WTC11 (cell line): ENCODE data around the gene RPS8. TPM values are rescaled to one million over a fixed set of nuclear protein-coding genes. Genes with fewer than 3 reads are reported as not detected.
A peak's percentile ranks its signal among the peaks of the same experiment; 100 is the strongest.

Experiments
- ATAC-seq: fragments of 200-7000 bp; cut with Tn5 transposase; 2 replicates; pipeline ENCODE4 v1.10.0; 2021; ENCODE audit warnings: mild to moderate bottlenecking, moderate library complexity
- CTCF ChIA-PET: fragments of 300-600 bp; sonication (Branson Sonifier 250); formaldehyde crosslinking; loops from one replicate; lab custom pipeline; 2021; ENCODE audit warnings: antibody characterized with exemption; lab: Charles Lee
- POLR2A ChIA-PET: fragments of 350-600 bp; sonication (Branson Sonifier 250); formaldehyde crosslinking; loops from one replicate; lab custom pipeline; 2021; ENCODE audit warnings: antibody characterized with exemption; lab: Charles Lee
- DNase-seq: peaks from one replicate; pipeline ENCODE4 v3.0.0; 2021; ENCODE audit warnings: low spot score
- H3K27ac Mint-ChIP-seq: 2 replicates; pipeline ENCODE4 v1.8.0; 2021; ENCODE audit warnings: mixed read lengths
- H3K27me3 Mint-ChIP-seq: 2 replicates; pipeline ENCODE4 v1.8.0; 2021; ENCODE audit warnings: low read depth, mild to moderate bottlenecking, moderate library complexity, mixed read lengths
- H3K36me3 Mint-ChIP-seq: 2 replicates; pipeline ENCODE4 v1.8.0; 2021; ENCODE audit warnings: mixed read lengths
- H3K4me1 Mint-ChIP-seq: 2 replicates; pipeline ENCODE4 v1.8.0; 2022; ENCODE audit warnings: mixed read lengths
- H3K4me3 Mint-ChIP-seq: 2 replicates; pipeline ENCODE4 v1.8.0; 2021; ENCODE audit warnings: mild to moderate bottlenecking, moderate library complexity, mixed read lengths
- H3K9me3 Mint-ChIP-seq: 2 replicates; pipeline ENCODE4 v1.8.0; 2021; ENCODE audit warnings: mixed read lengths
- HMGA2 ChIP-seq: fragments of 250-450 bp; sonication (Bioruptor Pico); IDR thresholded peaks from 2 replicates; pipeline ENCODE4 v1.4.0; 2021; ENCODE audit warnings: mild to moderate bottlenecking, moderate library complexity
- JAZF1 ChIP-seq: fragments of 250-450 bp; sonication (Bioruptor Pico); IDR thresholded peaks from 2 replicates; pipeline ENCODE4 v1.9.0; 2021; ENCODE audit warnings: moderate library complexity, mild to moderate bottlenecking, inconsistent platforms
- NFATC4 ChIP-seq: fragments of 250-450 bp; sonication (Bioruptor Pico); IDR thresholded peaks from 2 replicates; pipeline ENCODE4 v1.9.0; 2021; ENCODE audit warnings: mild to moderate bottlenecking
- RORB ChIP-seq: fragments of 250-450 bp; sonication (Bioruptor Pico); IDR thresholded peaks from 2 replicates; pipeline ENCODE4 v1.9.0; 2021; ENCODE audit warnings: mild to moderate bottlenecking
- SMAD4 ChIP-seq: sonication (generic); formaldehyde crosslinking; IDR thresholded peaks from 2 replicates; pipeline ENCODE4 v1.8.0; 2022; ENCODE audit warnings: mild to moderate bottlenecking, missing genetic modification reagents
- SP1 ChIP-seq: sonication (generic); formaldehyde crosslinking; conservative IDR thresholded peaks from 2 replicates; pipeline ENCODE4 v1.8.1; 2022; ENCODE audit warnings: missing genetic modification reagents
- ZNF416 ChIP-seq: fragments of 250-450 bp; sonication (Bioruptor Pico); IDR thresholded peaks from 2 replicates; pipeline ENCODE4 v1.9.0; 2021; ENCODE audit warnings: mild to moderate bottlenecking, inconsistent platforms
- ZNF671 ChIP-seq: fragments of 250-450 bp; sonication (Bioruptor Pico); IDR thresholded peaks from 2 replicates; pipeline ENCODE4 v1.8.0; 2021; ENCODE audit warnings: mild to moderate bottlenecking
- total RNA-seq: library from RNA; stranded (reverse); gene quantifications from 3 replicates; pipeline ENCODE4 v1.2.3, GENCODE V29; 2021
- TF ChIP-seq, protein P1 (sequence below): sonication (generic); formaldehyde crosslinking; IDR thresholded peaks from 2 replicates; pipeline ENCODE4 v1.8.1; 2023; ENCODE audit warnings: mild to moderate bottlenecking, missing genetic modification reagents
- TF ChIP-seq, protein P2 (sequence below): sonication (generic); formaldehyde crosslinking; IDR thresholded peaks from 2 replicates; pipeline ENCODE4 v1.8.0; 2022; ENCODE audit warnings: mild to moderate bottlenecking, missing genetic modification reagents
- TF ChIP-seq, protein P3 (sequence below): fragments of 250-450 bp; sonication (Bioruptor Pico); IDR thresholded peaks from 2 replicates; pipeline ENCODE4 v2.1.2; 2022; ENCODE audit warnings: mild to moderate bottlenecking, moderate library complexity
- TF ChIP-seq, protein P4 (sequence below): fragments of 250-450 bp; sonication (Bioruptor Pico); conservative IDR thresholded peaks from 2 replicates; pipeline ENCODE4 v1.9.0; 2021; ENCODE audit warnings: mild to moderate bottlenecking

Gene RPS8
- total RNA-seq, 1 experiment from 2014 or later = 2,343 TPM

DNA sequence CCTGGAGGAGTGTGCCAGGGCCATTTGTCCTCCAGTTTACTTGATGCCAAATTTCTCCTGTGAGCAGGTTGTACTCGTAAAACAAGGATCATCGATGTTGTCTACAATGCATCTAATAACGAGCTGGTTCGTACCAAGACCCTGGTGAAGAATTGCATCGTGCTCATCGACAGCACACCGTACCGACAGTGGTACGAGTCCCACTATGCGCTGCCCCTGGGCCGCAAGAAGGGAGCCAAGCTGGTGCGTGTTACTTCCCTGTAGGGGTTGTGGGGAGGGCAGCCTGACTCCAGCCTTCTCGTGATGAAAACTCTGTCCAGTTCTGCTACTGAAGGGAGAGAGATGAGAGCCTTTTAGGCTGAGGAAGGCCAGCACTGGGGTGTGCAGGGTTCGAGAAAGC, 2.2 kb downstream of the RPS8 start:
- Mint-ChIP-seq H3K9me3 (no peaks in the 10 kb centered on the region), H3K4me3 (peak overlapping the region; percentile 87), H3K27me3 (no peaks in the 10 kb centered on the region), H3K27ac (peak overlapping the region; percentile 94), H3K4me1 (peaks cover 22% of the 10 kb centered on the region), H3K36me3 (peaks cover 49% of the 10 kb centered on the region)
- CTCF ChIA-PET = no interaction called here
- DNase-seq = no peak
- no peak for ATAC-seq
- TF ChIP-seq JAZF1 (CRISPR knock-in tag) = no peak
- TF ChIP-seq, protein P1, sequence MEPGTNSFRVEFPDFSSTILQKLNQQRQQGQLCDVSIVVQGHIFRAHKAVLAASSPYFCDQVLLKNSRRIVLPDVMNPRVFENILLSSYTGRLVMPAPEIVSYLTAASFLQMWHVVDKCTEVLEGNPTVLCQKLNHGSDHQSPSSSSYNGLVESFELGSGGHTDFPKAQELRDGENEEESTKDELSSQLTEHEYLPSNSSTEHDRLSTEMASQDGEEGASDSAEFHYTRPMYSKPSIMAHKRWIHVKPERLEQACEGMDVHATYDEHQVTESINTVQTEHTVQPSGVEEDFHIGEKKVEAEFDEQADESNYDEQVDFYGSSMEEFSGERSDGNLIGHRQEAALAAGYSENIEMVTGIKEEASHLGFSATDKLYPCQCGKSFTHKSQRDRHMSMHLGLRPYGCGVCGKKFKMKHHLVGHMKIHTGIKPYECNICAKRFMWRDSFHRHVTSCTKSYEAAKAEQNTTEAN = 0 out of 2 replicates have a peak, but pooled peaks have one; percentile 2
- TF ChIP-seq, protein P2, sequence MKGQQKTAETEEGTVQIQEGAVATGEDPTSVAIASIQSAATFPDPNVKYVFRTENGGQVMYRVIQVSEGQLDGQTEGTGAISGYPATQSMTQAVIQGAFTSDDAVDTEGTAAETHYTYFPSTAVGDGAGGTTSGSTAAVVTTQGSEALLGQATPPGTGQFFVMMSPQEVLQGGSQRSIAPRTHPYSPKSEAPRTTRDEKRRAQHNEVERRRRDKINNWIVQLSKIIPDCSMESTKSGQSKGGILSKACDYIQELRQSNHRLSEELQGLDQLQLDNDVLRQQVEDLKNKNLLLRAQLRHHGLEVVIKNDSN = no peak
- TF ChIP-seq, protein P3, sequence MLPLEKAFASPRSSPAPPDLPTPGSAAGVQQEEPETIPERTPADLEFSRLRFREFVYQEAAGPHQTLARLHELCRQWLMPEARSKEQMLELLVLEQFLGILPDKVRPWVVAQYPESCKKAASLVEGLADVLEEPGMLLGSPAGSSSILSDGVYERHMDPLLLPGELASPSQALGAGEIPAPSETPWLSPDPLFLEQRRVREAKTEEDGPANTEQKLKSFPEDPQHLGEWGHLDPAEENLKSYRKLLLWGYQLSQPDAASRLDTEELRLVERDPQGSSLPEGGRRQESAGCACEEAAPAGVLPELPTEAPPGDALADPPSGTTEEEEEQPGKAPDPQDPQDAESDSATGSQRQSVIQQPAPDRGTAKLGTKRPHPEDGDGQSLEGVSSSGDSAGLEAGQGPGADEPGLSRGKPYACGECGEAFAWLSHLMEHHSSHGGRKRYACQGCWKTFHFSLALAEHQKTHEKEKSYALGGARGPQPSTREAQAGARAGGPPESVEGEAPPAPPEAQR (CRISPR knock-in tag) = no peak
- 0 out of 2 replicates have a peak, but pooled peaks have one; percentile 18 for TF ChIP-seq SP1
- POLR2A ChIA-PET = no interaction called here

DNA sequence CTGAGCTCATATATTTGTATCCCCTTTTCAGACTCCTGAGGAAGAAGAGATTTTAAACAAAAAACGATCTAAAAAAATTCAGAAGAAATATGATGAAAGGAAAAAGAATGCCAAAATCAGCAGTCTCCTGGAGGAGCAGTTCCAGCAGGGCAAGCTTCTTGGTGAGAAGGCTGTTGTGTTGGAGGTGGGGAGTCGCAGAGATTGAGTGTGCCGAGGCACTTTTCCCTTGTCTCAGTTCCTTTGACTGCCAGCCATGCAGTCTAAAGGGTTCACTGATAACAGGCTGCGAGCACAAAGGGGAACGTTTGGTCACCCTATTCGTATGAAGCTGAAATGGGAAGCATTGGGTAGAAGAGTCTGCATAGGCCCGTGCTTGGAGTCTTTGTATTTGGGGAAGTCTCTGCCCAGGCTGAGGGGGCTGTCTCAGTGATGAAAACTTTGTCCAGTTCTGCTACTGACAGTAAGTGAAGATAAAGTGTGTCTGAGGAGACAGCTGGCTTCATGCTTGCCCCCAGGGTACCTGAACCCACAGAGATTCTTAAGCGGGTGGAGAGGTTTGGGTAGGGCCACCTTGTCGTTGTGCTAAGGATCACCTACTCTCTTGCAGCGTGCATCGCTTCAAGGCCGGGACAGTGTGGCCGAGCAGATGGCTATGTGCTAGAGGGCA, 2.8 kb downstream of the RPS8 start:
- TF ChIP-seq ZNF416 (CRISPR knock-in tag) = no peak
- TF ChIP-seq SMAD4 (CRISPR knock-in tag) = no peak
- TF ChIP-seq RORB (CRISPR knock-in tag) = no peak
- Mint-ChIP-seq H3K27me3 (no peaks in the 10 kb centered on the region), H3K4me3 (peak overlapping the region; percentile 87), H3K27ac (peak overlapping the region; percentile 94), H3K9me3 (no peaks in the 10 kb centered on the region), H3K4me1 (peaks cover 22% of the 10 kb centered on the region), H3K36me3 (peaks cover 49% of the 10 kb centered on the region)
- DNase-seq = no peak
- ChIA-PET CTCF (no interaction called here), POLR2A (no interaction called here)
- ATAC-seq = no peak

DNA sequence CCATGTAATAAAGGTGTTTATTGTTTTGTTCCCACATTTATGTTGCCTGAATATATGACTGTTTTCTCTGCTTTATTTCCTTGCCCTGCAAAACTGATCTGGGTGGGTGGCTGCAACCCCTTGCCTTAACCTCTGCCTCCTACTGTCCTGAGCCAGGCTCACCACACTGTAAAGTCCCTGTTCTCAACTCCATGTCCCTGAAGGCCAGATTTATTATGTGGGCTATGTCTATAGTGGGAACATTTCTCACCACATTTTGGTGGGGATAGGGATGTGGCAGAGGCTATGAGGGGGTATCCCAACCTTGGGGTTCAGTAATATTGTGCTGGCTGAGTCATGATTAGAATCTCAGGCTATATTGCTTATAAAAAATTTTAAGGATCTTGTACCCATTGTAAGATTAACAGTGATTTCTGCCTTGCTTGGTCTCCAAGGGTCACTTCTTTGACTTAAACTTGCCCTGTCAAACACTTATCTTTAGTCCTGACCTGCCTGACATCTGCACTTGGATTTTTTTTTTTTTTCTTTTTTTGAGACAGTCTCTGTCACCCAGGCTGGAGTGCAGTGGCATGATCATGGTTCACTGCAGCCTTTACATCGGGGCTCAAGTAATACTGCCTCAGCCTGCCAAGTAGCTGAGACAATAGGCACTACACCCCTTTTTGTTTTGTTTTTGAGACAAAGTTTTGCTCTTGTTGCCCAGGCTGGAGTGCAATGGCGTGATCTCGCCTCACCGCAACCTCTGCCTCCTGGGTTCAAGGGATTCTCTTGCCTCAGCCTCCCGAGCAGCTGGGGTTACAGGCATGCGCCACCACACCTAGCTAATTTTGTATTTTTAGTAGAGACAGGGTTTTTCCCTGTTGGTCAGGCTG, 3.6 kb downstream of the RPS8 start:
- Mint-ChIP-seq H3K36me3 (peaks cover 49% of the 10 kb centered on the region), H3K27ac (peak overlapping the region; percentile 94), H3K4me3 (peak overlapping the region; percentile 87), H3K27me3 (no peaks in the 10 kb centered on the region), H3K9me3 (no peaks in the 10 kb centered on the region), H3K4me1 (peaks cover 30% of the 10 kb centered on the region)
- ChIA-PET POLR2A (interaction anchor here (0.7 kb wide), 1 partner anchor 21 kb away, joined by 3 read pairs; the partner anchor contains the start of gene PLK3), CTCF (interaction anchor here (0.5 kb wide), 1 partner anchor 174 kb away, joined by 3 read pairs; no protein-coding TSS in a partner anchor)
- no peak for DNase-seq
- peak; percentile 65; the same call in 1 of the 2 replicates for TF ChIP-seq ZNF671 (CRISPR knock-in tag)
- peak; percentile 75; the same call in 1 of the 2 replicates for TF ChIP-seq NFATC4 (CRISPR knock-in tag)
- TF ChIP-seq, protein P4, sequence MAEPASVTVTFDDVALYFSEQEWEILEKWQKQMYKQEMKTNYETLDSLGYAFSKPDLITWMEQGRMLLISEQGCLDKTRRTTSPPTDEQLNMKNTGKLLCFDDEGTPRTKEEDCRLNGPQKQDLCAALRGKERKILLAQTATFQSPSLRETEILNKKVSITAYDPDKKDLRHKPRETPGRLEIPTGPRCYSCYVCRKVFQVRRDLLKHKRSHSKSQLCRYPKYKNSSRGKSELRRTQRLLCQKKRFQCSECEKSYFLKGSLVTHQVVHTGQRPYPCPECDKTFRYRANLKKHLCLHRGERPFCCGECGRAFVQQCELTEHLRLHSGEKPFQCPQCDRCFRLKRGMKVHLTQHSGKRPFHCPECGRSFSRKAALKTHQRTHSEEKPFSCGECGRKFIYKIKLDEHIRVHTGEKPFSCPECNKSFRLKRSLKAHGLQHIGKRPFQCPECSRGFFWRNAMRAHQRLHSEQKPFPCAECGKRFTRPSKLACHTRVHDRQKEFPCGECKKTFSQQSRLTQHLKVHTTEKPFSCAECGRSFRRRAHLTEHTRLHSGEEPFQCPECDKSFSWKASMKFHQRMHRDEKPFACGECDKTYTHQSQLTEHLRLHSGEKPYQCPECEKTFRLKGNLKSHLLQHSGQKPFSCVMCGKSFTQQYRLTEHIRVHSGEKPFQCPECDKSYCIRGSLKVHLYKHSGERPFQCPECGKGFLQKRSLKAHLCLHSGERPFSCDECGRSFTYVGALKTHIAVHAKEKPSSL (CRISPR knock-in tag) = 0 out of 2 replicates have a peak, but pooled peaks have one; percentile 16
- TF ChIP-seq HMGA2 (CRISPR knock-in tag) = no peak
- no peak for ATAC-seq
